Left ventricle myocardium inferior (tissue), 1 donor: Measurements from ENCODE around the gene VWA8. TPM values are rescaled to one million over a fixed set of nuclear protein-coding genes. Genes with fewer than 3 reads are reported as not detected.
A peak's percentile ranks its signal among the peaks of the same experiment; 100 is the strongest.

Experiments
- DNase-seq: peaks from one replicate; pipeline ENCODE4 v3.0.0-alpha.2; 2020
- H3K27ac ChIP-seq: fragments of 200-600 bp; replicated peaks from 2 replicates; pipeline ENCODE4 v1.8.0; 2021
- H3K27me3 ChIP-seq: fragments of 200-600 bp; 2 replicates; pipeline ENCODE4 v1.8.0; 2021; ENCODE audit warnings: low read depth
- H3K36me3 ChIP-seq: fragments of 200-600 bp; 2 replicates; pipeline ENCODE4 v1.8.0; 2021
- H3K4me1 ChIP-seq: fragments of 200-600 bp; 2 replicates; pipeline ENCODE4 v1.8.0; 2021
- H3K4me3 ChIP-seq: fragments of 200-600 bp; 2 replicates; pipeline ENCODE4 v1.8.0; 2021; ENCODE audit warnings: mild to moderate bottlenecking, moderate library complexity
- H3K9me3 ChIP-seq: fragments of 200-600 bp; replicated peaks from 2 replicates; pipeline ENCODE4 v1.8.0; 2021
- intact Hi-C: fragments of 100-400 bp; cut with micrococcal nuclease; formaldehyde crosslinking; loops from one replicate; pipeline ENCODE4 v1.11.0; 2022
- total RNA-seq: library from RNA; stranded (reverse); fragmentation: NEBNext Ultra II Directional; extraction: Animal tissue kit (Norgen Biotek cat#: 25700); gene quantifications from one replicate; pipeline ENCODE4 v1.2.1, GENCODE V29; 2021
- TF ChIP-seq, protein P1 (sequence below): fragments of 200-600 bp; IDR thresholded peaks from 2 replicates; pipeline ENCODE4 v1.8.0; 2021; ENCODE audit warnings: antibody characterized with exemption, mild to moderate bottlenecking, borderline replicate concordance
- donor health status: DM: no; HTN: yes; CAD: no; lungs with severe emphysema.

VWA8 gene
- total RNA-seq, 1 donor from 2014 or later: 51.0 TPM

GRCh38 chr13:41645331-41645730 lies 315.6 kb downstream of the VWA8 start:
- H3K4me3 ChIP-seq: no peak overlapping the region
- no peak for DNase-seq
- TF ChIP-seq, protein P1, sequence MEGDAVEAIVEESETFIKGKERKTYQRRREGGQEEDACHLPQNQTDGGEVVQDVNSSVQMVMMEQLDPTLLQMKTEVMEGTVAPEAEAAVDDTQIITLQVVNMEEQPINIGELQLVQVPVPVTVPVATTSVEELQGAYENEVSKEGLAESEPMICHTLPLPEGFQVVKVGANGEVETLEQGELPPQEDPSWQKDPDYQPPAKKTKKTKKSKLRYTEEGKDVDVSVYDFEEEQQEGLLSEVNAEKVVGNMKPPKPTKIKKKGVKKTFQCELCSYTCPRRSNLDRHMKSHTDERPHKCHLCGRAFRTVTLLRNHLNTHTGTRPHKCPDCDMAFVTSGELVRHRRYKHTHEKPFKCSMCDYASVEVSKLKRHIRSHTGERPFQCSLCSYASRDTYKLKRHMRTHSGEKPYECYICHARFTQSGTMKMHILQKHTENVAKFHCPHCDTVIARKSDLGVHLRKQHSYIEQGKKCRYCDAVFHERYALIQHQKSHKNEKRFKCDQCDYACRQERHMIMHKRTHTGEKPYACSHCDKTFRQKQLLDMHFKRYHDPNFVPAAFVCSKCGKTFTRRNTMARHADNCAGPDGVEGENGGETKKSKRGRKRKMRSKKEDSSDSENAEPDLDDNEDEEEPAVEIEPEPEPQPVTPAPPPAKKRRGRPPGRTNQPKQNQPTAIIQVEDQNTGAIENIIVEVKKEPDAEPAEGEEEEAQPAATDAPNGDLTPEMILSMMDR: no peak
- peak overlapping the region; percentile 73 for H3K27ac ChIP-seq
- no peaks in the 10 kb centered on the region for H3K36me3 ChIP-seq
- intact Hi-C loops: loop anchor here (5.0 kb wide), 1 partner anchor 33 kb away; no protein-coding TSS in a partner anchor
- peaks cover 64% of the 10 kb centered on the region for H3K4me1 ChIP-seq
- no peaks in the 10 kb centered on the region for H3K27me3 ChIP-seq
- H3K9me3 ChIP-seq: no peaks in the 10 kb centered on the region

- Histone ChIP-seq H3K4me3 (no peak overlapping the region), H3K27me3 (no peaks in the 10 kb centered on the region), H3K9me3 (no peaks in the 10 kb centered on the region), H3K36me3 (no peaks in the 10 kb centered on the region), H3K4me1 (peaks cover 70% of the 10 kb centered on the region), H3K27ac (peak overlapping the region; percentile 73)
- DNase-seq: no peak
- TF ChIP-seq, protein P1: no peak
- intact Hi-C loops: loop anchor here (5.0 kb wide), 1 partner anchor 32 kb away; no protein-coding TSS in a partner anchor
Measured at GRCh38 chr13:41644742-41645141, 316.2 kb downstream of the VWA8 start.

DNA sequence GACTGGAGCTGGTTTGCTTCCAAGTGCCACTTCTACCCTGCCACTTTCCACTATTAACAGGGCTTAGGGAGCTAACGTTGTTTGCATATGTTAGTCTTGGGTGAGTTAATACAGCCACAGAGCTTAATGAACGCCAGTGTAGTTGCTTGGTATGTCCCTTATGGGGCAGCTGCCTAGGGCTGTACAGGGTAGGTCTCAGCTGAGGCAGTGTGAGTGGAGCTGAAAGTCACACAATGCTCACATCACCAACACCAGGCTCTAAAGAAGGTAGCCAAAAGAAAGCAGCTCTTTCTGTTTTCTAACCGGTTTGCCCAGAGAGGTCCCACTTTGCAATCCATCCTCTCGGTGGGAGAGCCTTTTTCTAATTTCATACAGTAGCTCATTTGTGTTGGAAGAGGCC lies 317.4 kb downstream of the VWA8 start:
- Histone ChIP-seq H3K27me3 (no peaks in the 10 kb centered on the region), H3K9me3 (no peaks in the 10 kb centered on the region), H3K4me3 (no peak overlapping the region), H3K36me3 (no peaks in the 10 kb centered on the region), H3K4me1 (peaks cover 67% of the 10 kb centered on the region), H3K27ac (peak overlapping the region; percentile 73)
- TF ChIP-seq, protein P1: no peak
- DNase-seq: no peak
- intact Hi-C loops: no loop called here

GRCh38 chr13:41641961-41642360 lies 318.9 kb downstream of the VWA8 start:
- Histone ChIP-seq H3K9me3 (no peaks in the 10 kb centered on the region), H3K27ac (no peak overlapping the region), H3K27me3 (no peaks in the 10 kb centered on the region), H3K4me1 (peaks cover 54% of the 10 kb centered on the region), H3K36me3 (no peaks in the 10 kb centered on the region), H3K4me3 (no peak overlapping the region)
- TF ChIP-seq, protein P1: no peak
- intact Hi-C loops: no loop called here
- DNase-seq: no peak

GRCh38 chr13:41641429-41641828 lies 319.5 kb downstream of the VWA8 start:
- H3K36me3 ChIP-seq: no peaks in the 10 kb centered on the region
- no peaks in the 10 kb centered on the region for H3K9me3 ChIP-seq
- intact Hi-C loops: no loop called here
- peaks cover 54% of the 10 kb centered on the region for H3K4me1 ChIP-seq
- H3K4me3 ChIP-seq: no peak overlapping the region
- TF ChIP-seq, protein P1: no peak
- no peak overlapping the region for H3K27ac ChIP-seq
- DNase-seq: no peak
- H3K27me3 ChIP-seq: no peaks in the 10 kb centered on the region
